ENCODE data around the gene BIN1. TPM values are rescaled to one million over a fixed set of nuclear protein-coding genes. Genes with fewer than 3 reads are reported as not detected.

The BIN1 gene
- polyA plus RNA-seq, 1 of the 3 experiments (the other 2 are of a cell fraction), result 40.3 TPM

- no peak for TF ChIP-seq MAX (IDR thresholded peaks at IDR 0.05; ENCODE audit: low read depth)
- no peak for TF ChIP-seq NRF1 (IDR thresholded peaks at IDR 0.05; ENCODE audit: low read depth, low read length)
- TF ChIP-seq ZBTB33 (IDR thresholded peaks at IDR 0.05; ENCODE audit: borderline replicate concordance, low read depth), result no peak
- TF ChIP-seq JUND (IDR thresholded peaks at IDR 0.05), result no peak
Measured at GRCh38 chr2:127047054-127047453, 59.9 kb downstream of the BIN1 start (continued).

GRCh38 chr2:127046579-127046978, 60.4 kb downstream of the BIN1 start:
- Histone ChIP-seq H3K4me1 (ENCODE audit: control insufficient read depth in 1 of 2, insufficient read depth in 2 of 2, low read depth in 1 of 2, low read length in 1 of 2) (peaks cover 0 to 4% of the 10 kb centered on the region in 2 experiments; a peak in 1 of 4 replicates), H3K9me2 (no peaks in the 10 kb centered on the region), H3K4me2 (no peak overlapping the region), H3K27me3 (ENCODE audit: insufficient read depth) (no peaks in the 10 kb centered on the region), H2AFZ (ENCODE audit: low read depth) (no peak overlapping the region), H4K20me1 (ENCODE audit: insufficient read depth) (no peaks in the 10 kb centered on the region), H3F3A (replicated peaks; ENCODE audit: insufficient read depth) (no peaks in the 10 kb centered on the region), H3K9me3 (no peaks in the 10 kb centered on the region), H3K27ac (ENCODE audit: low read depth in 2 of 2, low read length in 1 of 2) (no peak overlapping the region), H3K36me3 (replicated peaks in 1 of 2; ENCODE audit: control insufficient read depth in 1 of 2, insufficient read depth in 2 of 2, low read length in 1 of 2) (no peaks in the 10 kb centered on the region), H3K9ac (no peak overlapping the region), H3K4me3 (ENCODE audit: low read depth in 2 of 2, low read length in 1 of 2) (no peak overlapping the region), H3K79me2 (ENCODE audit: insufficient read depth) (no peaks in the 10 kb centered on the region)
- WGBS (ENCODE audit: low lambda C conversion rate), result 85% methylated on average over 3 of the region's 3 CpGs
- no peak for TF ChIP-seq FOSL2 (IDR thresholded peaks at IDR 0.05; ENCODE audit: borderline replicate concordance, low read depth)
- no peak for TF ChIP-seq ZBTB33 (IDR thresholded peaks at IDR 0.05; ENCODE audit: borderline replicate concordance, low read depth)
- no peak for TF ChIP-seq EZH2phosphoT487 (IDR thresholded peaks at IDR 0.05; ENCODE audit: borderline replicate concordance, low read depth)
- ChIA-PET CTCF (interaction anchor here (0.7 to 2.0 kb wide), 7 partner anchors 13 to 518 kb away, joined by 3 to 9 read pairs (median 3); no protein-coding TSS in a partner anchor), POLR2A (no interaction called here)
- peak; percentile 27 for DNase-seq

- ChIA-PET POLR2A (no interaction called here), CTCF (interaction anchor here (0.7 to 2.0 kb wide), 7 partner anchors 13 to 518 kb away, joined by 3 to 9 read pairs (median 3); no protein-coding TSS in a partner anchor)
- Histone ChIP-seq H3K79me2 (ENCODE audit: insufficient read depth) (no peaks in the 10 kb centered on the region), H2AFZ (ENCODE audit: low read depth) (no peak overlapping the region), H3K9me3 (no peaks in the 10 kb centered on the region), H3K4me2 (no peak overlapping the region), H3K4me3 (ENCODE audit: low read depth in 2 of 2, low read length in 1 of 2) (no peak overlapping the region), H3K9me2 (no peaks in the 10 kb centered on the region), H3K9ac (no peak overlapping the region), H3K36me3 (replicated peaks in 1 of 2; ENCODE audit: control insufficient read depth in 1 of 2, insufficient read depth in 2 of 2, low read length in 1 of 2) (no peaks in the 10 kb centered on the region), H4K20me1 (ENCODE audit: insufficient read depth) (no peaks in the 10 kb centered on the region), H3K27ac (ENCODE audit: low read depth in 2 of 2, low read length in 1 of 2) (no peak overlapping the region), H3K27me3 (ENCODE audit: insufficient read depth) (no peaks in the 10 kb centered on the region), H3F3A (replicated peaks; ENCODE audit: insufficient read depth) (no peaks in the 10 kb centered on the region), H3K4me1 (ENCODE audit: control insufficient read depth in 1 of 2, insufficient read depth in 2 of 2, low read depth in 1 of 2, low read length in 1 of 2) (peaks cover 0 to 4% of the 10 kb centered on the region in 2 experiments; a peak in 1 of 4 replicates)
- TF ChIP-seq TAF1 (IDR thresholded peaks at IDR 0.05; ENCODE audit: borderline replicate concordance, low read depth, low read length) (no peak), MAX (IDR thresholded peaks at IDR 0.05; ENCODE audit: low read depth) (no peak), GATA2 (CRISPR knock-in tag; IDR thresholded peaks at IDR 0.05) (no peak), IRF3 (IDR thresholded peaks at IDR 0.05; ENCODE audit: low read depth, low read length) (no peak), PBX3 (IDR thresholded peaks at IDR 0.05) (no peak), RAD21 (IDR thresholded peaks at IDR 0.05; ENCODE audit: low read length) (no peak), FOXM1 (IDR thresholded peaks at IDR 0.05; ENCODE audit: low read depth) (no peak), TCF12 (IDR thresholded peaks at IDR 0.05) (no peak), JUND (IDR thresholded peaks at IDR 0.05) (no peak), RCOR1 (IDR thresholded peaks at IDR 0.05; ENCODE audit: low read length) (no peak)
- peak; percentile 29 for DNase-seq
- WGBS (ENCODE audit: low lambda C conversion rate), result 92% methylated on average over 11 of the region's 20 CpGs
Measured at GRCh38 chr2:127045792-127046501, 61.0 kb downstream of the BIN1 start.
